CD4-positive, alpha-beta T cell treated with Interleukin-10 for 1 hour (primary cell): ENCODE measurements around the gene C1orf174.
A peak's percentile ranks its signal among the peaks of the same experiment; 100 is the strongest.
"Not testable (repeated sequence)": the region's sequence is repeated elsewhere in the genome, so short reads cannot be mapped to it uniquely, and the experiment has no call there.

ENCODE experiments used
- DNase-seq: peaks from one replicate; pipeline ENCODE4 v3.0.0-alpha.2; 2020

The C1orf174 gene

GRCh38 chr1:3925256-3925655 lies 25.2 kb upstream of the C1orf174 start:
- DNase-seq: no peak

DNA sequence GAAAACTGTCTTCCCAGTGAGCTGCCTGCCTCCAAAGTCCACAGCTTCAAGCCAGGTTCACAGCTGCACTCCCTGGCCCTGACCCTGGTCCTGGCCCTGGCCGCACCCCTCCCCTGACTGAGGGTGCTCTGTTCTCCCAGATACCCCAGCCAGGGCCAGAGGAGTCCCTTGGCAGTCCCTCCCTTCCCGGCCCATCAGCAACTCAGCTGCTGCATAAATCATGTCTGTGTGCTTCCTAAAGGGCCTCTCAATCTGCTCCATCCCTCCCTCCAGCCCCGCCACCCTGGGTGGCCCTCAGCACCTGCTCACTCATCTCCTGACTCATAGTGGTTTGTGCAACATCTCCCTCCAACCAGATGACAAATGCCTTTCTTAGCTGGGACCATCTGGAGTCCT lies 24.8 kb upstream of the C1orf174 start:
- no peak for DNase-seq

DNA sequence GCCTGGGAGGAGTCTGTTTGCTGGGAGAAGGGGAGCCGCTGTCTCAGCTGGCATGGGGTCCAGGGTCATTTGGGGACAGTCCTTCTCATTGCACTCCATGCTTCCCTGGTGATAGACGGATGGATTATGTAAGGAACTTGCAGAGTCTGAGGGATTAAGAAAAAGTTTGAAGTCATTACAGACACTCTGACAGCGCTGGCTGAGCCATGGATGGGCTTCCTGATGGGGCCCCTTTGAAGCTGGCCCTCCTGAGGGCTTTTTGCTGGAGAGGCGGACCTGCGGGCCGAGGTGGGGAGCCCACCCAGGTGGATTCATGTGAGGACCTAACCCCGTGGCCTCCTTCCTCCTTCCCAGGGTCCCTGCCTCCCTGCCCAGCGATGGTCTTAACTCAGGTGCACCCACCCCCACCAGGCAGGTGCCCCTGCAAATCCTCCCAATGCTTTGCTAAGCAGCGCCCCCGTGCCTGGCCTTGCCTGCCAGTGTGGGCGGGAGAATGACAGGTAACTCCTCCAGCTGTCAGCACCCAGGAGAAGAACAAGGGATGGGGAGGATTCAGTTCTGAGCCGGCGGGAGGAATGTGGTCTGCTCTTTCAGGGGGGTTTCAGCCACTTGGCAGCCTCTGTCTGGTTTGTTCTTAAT lies 24.2 kb upstream of the C1orf174 start:
- no peak for DNase-seq

DNA sequence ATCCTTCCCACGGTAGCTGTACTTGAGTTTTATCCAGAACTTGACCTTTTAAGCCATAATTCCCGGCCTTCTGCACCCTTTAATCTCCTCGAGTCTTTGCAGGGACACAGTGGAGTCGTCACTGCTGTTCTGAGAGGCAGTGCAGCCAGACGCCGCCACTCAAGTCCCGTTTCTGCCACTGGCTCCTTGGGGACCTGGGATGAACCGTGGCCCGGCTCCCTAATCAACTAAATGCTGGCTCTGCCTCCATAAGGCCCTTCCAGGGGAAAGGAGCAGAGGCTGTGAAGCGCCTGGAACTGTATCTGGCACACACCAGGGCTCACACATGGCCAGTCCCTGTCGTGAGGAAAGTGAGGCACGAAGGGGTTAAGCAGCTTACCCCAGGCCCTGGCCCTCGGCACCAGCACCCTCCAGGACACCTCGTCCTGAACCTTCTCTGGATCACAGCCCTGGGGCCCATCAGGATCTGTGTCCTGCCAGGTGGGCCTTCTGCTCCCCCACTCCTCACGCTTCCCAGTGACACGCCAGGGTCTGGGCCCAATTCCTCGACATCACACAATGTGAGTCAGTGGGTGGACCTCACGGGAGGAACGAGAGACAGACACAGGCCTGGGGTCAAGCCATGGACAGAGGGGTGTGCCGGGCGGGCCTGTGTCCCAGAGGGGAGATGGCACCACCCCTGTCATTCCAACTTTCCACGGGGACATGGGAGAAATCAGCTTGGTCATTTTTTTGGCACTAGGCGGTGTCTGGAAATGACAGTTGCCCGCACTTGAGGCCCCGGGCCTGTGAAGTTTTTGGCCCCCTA lies 23.5 kb upstream of the C1orf174 start:
- no peak for DNase-seq

DNA sequence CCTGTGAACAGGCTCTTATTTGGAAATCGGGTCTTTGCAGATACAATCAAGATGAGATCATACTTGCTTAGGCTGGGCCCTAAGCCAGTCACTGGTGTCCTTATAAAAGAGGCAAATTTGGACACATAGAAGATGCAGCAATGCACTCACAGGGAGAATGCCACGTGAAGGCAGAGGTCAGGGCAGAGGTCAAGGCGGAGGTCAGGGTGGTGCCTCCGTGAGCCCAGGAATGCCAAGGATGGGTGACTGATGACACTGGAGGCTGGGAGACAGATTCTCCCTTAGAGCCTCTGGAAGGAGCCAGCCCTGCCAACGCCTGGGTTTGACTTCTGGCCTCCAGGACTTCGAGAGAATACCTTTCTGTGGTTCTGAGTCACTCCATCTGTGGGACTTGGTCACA lies 22.8 kb upstream of the C1orf174 start:
- DNase-seq: no peak

GRCh38 chr1:3922201-3922725 lies 22.2 kb upstream of the C1orf174 start:
- DNase-seq: peak; percentile 71

DNA sequence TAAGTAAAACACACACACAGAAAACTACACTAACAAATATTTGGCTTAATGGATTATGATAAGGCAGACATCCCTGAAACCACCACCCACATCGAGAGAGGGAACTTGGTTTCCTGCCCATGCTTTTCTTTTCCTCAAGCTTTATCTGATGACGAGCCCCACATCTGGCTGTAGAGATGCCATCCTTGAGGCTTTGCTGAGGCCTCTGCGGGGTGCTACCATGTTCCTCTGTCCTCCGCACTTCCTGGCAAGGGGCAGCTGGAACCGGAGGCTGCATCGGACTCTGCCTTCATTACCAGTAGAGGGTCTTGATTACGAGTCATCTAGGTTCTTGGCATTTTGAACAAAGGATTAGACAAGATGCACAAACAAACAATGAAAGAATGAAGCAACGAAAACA lies 21.7 kb upstream of the C1orf174 start:
- no peak for DNase-seq

DNA sequence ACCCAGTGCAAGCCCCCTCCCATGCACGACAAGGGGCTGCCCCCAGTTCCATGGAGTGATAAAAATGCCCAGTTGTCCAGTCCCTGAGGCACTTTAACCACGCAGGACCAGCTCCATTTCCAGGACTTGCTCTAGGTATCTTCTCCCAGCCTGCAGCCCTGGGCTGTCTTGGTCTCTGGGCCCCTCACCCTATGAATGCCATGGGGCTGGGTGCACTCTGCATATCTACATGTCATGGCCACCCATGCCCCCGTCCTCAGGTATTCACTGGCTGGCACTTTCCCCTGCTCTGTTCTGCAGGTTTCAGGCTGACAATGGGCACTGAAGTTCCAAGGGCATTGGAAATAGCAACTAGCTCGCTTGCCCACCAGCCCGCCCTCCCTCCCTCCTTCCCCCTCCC lies 19.6 kb upstream of the C1orf174 start:
- DNase-seq: no peak

GRCh38 chr1:3918966-3919611 lies 19.0 kb upstream of the C1orf174 start:
- DNase-seq: no peak

DNA sequence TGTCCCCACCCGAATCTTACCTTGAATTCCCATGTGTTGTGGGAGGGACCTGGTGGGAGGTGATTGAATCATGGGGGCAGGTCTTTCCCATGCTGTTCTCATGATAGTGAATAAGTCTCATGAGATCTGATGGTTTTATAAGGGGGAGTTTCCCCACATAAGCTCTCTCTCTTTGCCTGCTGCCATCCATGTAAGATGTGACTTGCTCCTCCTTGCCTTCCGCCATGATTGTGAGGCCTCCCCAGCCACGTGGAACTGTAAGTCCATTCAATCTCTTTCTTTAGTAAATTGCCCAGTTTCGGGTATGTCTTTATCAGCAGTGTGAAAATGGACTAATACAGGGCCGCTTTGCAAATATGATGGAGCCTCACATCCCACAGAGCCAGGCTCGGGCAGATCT lies 18.3 kb upstream of the C1orf174 start:
- DNase-seq: not testable (repeated sequence)

GRCh38 chr1:3917761-3918160 lies 17.7 kb upstream of the C1orf174 start:
- DNase-seq: no peak

- no peak for DNase-seq
Measured at GRCh38 chr1:3915551-3916121, 15.6 kb upstream of the C1orf174 start.

DNA sequence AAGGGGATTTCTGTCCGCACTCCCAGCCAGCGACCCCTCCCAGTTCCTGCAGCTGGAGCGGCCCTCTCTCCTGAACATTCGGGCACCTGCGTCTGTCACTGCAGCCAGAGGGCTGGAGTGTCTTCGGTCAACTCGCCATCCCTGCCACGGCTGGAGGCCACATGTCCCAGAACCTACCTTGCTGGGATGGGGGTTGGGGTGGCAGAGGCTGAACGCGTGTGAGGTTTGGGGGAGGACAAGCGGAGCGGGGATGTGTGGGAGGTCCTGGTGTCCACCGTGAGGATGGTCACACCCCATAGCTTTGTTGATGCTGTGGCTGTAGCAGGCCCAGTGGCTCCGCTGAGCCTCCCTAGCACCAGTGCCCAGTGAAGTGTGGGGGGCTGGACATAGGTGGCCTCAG lies 14.8 kb upstream of the C1orf174 start:
- no peak for DNase-seq

DNA sequence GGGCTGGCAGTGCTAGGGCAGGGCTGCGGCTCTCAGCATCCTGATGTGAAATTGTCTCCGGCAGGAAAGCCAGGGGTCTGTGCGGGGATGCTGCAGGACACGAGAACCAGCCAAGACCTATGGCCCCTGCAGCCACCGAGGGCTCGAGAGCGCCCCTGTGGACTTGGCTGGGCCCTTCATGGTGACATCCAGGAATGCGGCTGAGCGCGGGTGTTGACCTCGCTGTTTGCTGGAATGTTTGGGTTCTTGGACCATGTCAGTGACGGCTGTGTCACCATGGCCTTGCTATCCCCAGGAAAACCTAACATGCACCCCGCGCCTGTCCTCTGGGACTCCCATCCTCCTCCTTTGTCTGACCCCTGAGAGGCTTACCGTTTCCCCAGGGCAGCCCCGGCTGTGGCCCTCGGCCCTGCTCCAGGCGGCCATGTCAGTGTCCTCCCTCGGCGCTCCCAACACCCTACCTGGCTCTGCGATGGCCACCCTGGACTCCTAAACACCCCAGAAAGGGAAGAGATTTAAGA lies 14.3 kb upstream of the C1orf174 start:
- DNase-seq: no peak

DNA sequence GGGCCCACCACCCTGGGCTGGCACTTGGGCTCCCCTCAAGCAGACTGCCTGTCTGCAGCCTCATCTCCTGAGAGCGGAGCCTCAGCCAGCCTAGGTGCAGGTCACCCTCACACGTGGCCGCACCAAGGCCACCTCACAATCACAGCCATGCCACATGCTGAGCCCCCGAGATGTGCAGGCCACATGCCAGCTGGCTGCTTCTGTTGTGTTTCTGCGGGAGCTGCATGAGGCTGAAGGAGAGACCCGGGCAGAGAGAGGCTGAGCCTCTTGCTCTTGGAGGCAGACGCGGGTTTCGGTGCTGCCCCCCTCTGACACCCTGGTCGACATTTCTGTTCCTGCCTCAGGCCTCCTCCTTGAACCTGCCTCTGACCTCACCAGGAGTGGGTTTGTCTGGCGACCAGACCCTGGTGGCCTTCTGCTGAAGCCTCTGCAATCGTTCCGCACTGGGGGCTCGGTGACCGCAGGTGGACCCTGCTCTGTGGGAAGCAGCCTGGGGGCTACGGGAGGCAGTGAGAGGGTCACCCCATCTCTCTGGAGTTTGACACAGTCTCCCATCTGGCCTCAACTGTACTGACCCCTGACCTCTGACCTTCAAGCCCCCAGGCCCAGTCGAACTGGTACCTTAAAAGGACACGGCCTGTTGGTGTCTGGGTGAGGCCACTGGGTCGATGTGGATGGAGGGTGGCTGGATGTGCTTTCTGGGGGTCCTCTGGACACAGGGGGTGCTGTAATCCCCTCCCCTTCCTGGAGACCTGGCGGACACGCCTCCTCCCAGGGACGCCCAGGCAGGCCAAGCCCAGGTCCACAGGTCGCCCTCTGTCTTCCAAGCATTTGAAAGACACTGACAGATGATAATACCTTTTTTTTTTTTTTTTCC lies 13.0 kb upstream of the C1orf174 start:
- no peak for DNase-seq

DNA sequence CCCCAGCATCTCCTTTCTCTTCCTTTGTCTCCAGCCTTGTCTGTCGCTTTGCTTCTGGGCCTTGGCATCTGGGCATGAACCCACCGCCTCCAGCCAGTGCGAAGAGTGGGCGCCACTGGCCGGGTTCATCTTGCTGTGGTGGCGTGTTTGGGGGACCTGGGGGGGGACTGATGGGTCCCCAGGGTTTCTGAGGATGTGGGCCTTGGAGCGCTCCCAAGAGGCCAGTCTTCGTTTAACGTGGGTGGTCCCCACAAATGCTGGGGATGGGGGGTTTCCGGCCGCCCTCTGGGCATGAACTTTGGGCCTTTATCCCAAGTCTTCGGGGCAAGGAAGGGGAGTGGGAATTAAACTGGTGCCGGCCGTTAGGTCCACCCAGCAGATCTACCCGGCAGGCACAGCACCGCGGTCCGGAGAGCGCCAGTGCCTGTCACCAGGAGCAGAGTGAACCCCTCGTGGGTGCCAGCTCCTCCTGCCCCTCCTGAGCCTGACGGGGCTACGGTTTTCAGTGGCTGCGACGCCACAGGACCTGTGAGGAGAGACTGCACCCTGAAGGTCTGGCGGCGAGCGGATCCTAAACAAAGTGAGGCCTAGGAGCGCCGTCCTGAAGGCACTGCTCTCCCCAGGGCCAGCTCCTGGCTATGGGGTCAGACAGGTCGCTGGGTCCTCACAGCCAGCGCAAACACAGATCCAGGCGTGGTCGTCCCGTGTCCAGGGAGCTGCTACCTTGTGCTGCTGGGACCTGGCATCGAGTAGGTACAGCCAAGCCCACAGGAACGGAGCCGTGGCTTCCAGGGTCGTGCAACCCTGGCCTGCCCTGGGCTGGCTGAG lies 12.1 kb upstream of the C1orf174 start:
- DNase-seq: no peak

GRCh38 chr1:3910857-3911845 lies 11.1 kb upstream of the C1orf174 start:
- DNase-seq: peak; percentile 76

- no peak for DNase-seq
Measured at GRCh38 chr1:3910049-3910731, 10.1 kb upstream of the C1orf174 start.

- no peak for DNase-seq
Measured at GRCh38 chr1:3909615-3910014, 9.5 kb upstream of the C1orf174 start.
